ENCODE measurements around the gene TREX2. TPM values are rescaled to one million over a fixed set of nuclear protein-coding genes. Genes with fewer than 3 reads are reported as not detected.
"Not testable (repeated sequence)": the region's sequence is repeated elsewhere in the genome, so short reads cannot be mapped to it uniquely, and the experiment has no call there.

Gene TREX2
- total and polyA plus RNA-seq, 8 donors, result 0.55 to 1.4 (median 0.92) TPM

DNA sequence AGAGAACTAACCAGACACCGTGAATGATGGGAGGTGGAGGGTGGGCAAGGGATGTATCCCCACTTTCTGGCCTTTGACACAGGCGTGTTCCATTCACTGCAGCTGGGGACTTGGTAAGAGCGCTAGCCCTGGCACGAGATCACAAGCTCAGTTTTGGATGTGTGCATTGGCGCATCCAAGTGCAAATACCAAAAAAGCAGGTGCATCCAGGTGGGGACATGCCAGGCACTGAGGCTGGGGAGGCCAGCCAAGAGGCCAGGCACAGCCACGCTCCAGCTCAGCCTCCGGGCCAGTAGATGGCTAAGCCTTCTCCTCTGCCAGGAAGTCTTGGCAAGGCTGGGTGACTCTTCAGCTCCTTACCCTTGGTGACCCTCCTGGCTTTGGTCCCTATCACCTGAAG is 39.0 kb downstream of the TREX2 start:
- no peak for DNase-seq
- TF ChIP-seq, protein P1, sequence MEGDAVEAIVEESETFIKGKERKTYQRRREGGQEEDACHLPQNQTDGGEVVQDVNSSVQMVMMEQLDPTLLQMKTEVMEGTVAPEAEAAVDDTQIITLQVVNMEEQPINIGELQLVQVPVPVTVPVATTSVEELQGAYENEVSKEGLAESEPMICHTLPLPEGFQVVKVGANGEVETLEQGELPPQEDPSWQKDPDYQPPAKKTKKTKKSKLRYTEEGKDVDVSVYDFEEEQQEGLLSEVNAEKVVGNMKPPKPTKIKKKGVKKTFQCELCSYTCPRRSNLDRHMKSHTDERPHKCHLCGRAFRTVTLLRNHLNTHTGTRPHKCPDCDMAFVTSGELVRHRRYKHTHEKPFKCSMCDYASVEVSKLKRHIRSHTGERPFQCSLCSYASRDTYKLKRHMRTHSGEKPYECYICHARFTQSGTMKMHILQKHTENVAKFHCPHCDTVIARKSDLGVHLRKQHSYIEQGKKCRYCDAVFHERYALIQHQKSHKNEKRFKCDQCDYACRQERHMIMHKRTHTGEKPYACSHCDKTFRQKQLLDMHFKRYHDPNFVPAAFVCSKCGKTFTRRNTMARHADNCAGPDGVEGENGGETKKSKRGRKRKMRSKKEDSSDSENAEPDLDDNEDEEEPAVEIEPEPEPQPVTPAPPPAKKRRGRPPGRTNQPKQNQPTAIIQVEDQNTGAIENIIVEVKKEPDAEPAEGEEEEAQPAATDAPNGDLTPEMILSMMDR (IDR thresholded peaks at IDR 0.05), result no peak
- no peaks in the 10 kb centered on the region for H3K27me3 ChIP-seq
- peaks cover 0 to 3% of the 10 kb centered on the region in 2 donors for H3K4me1 ChIP-seq
- no peak overlapping the region for H3K4me3 ChIP-seq
- H3K36me3 ChIP-seq, result no peaks in the 10 kb centered on the region
- no peak overlapping the region for H3K27ac ChIP-seq
- no peaks in the 10 kb centered on the region for H3K9me3 ChIP-seq
- intact Hi-C loops (cut with DNase I), result no loop called here
- ATAC-seq, result no peak

- H3K4me1 ChIP-seq, result no peaks in the 10 kb centered on the region
- intact Hi-C loops (cut with DNase I), result no loop called here
- DNase-seq (no peak), ATAC-seq (no peak)
- H3K36me3 ChIP-seq, result no peaks in the 10 kb centered on the region
- TF ChIP-seq, protein P1 (IDR thresholded peaks at IDR 0.05), result no peak
- H3K4me3 ChIP-seq, result no peak overlapping the region
- H3K27ac ChIP-seq, result no peak overlapping the region
- no peaks in the 10 kb centered on the region for H3K27me3 ChIP-seq
- H3K9me3 ChIP-seq, result no peaks in the 10 kb centered on the region
These were observed 39.8 kb downstream of the TREX2 start for GRCh38 chrX:153406011-153406410.

DNA sequence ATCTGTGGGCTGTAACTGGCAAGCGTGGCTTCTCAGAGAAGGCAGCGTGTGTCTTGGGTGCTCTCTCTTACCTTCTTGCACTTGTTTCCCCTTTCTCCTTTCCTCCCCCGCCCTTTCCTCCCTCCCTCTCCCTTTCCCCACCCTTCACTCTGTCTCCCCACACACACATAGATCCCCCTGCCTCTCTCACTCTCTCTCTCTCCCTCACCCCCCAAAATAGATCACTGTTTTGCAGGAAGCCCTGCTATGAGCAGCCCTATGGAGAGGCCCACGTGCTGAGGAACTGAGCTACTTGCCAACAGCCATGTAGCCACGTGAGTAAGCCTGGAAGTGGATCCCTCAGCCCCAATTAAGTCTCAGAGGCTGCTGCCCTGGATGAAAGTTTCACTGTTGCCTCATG is 40.4 kb downstream of the TREX2 start:
- Histone ChIP-seq H3K4me1 (no peaks in the 10 kb centered on the region), H3K27ac (no peak overlapping the region), H3K36me3 (no peaks in the 10 kb centered on the region), H3K9me3 (no peaks in the 10 kb centered on the region), H3K4me3 (no peak overlapping the region), H3K27me3 (no peaks in the 10 kb centered on the region)
- intact Hi-C loops (cut with DNase I), result no loop called here
- TF ChIP-seq, protein P1 (IDR thresholded peaks at IDR 0.05), result no peak
- no peak for DNase-seq
- no peak for ATAC-seq

DNA sequence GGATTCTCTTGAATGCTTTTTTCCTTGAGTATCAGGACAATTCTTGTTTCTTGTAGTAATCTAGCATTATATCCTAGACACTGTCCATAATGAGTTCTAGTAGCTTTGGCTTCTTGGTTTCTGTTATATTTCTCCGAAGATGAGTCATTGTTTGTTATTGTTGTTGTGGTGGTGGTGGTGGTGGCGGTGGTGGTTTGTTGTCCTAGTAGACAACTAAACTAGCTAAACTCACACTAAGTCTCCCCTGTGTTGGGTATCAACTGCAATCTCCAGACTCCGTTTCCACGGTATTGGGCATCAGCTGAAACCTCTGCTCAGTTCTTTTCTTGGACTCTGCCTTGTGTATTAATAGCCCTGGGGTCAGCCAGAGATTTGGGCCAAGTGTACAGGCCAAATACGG is 41.5 kb downstream of the TREX2 start:
- ATAC-seq; H3K36me3 ChIP-seq; DNase-seq; H3K9me3 ChIP-seq; H3K27ac ChIP-seq; H3K4me3 ChIP-seq; H3K27me3 ChIP-seq; H3K4me1 ChIP-seq; intact Hi-C loops (cut with DNase I): not testable (repeated sequence)

DNA sequence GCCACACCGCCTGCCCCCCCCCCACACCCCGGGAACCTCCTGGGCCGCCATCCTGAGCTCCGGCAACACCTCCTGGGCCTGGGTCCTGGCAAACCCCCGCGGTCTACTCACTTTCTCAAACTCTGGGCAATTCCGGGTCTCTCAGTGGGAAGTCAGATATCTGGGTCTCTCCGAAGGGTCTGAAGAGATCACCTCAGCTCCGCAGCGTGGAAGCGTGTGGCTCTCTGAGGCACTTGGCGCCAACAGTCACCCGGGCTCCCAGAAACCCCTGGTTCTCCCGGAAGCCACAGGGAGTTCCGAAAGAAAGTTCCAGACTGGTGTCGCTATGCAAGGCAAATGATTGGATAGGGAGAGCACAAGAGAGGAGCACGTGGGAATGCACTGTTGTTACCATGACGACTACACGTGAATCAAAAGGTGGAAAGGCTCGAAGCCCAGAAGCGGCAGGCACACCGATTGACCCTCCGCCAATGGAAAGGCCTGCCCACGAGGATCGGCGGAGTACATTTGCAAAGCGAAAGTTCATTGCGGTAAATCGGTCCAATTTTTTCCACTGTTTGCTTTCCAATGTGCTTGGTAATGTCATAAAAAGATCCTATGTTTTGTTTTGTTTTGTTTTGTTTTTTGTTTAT is 44.6 kb downstream of the TREX2 start, which contains the start of gene PNMA6E:
PNMA6E (minus strand) TSS at position 218 of the 632 bp plus-strand sequence. CDS start 2,501 bp downstream, outside the sequence.
- Histone ChIP-seq H3K9me3 (no peaks in the 10 kb centered on the region), H3K27ac (no peak within 1 kb of the TSS), H3K27me3 (peaks cover 0 to 6% of the 10 kb centered on the region in 2 donors), H3K4me3 (no peak within 1 kb of the TSS), H3K36me3 (no peaks in the 10 kb centered on the region), H3K4me1 (no peaks in the 10 kb centered on the region)
- intact Hi-C loops (cut with DNase I), result no loop called here
- DNase-seq (no peak), ATAC-seq (no peak)
- TF ChIP-seq, protein P1 (IDR thresholded peaks at IDR 0.05), result no peak

Data from left lung (tissue), 10 donors.